ENCODE results near the gene OSBPL2. TPM values are rescaled to one million over a fixed set of nuclear protein-coding genes. Genes with fewer than 3 reads are reported as not detected.

Gene OSBPL2
- total and polyA plus RNA-seq, 9 of the 15 experiments (the other 6 are each of a cell fraction or from before 2014, with no cell fraction given): 2.5 to 25.6 (median 14.1) TPM

DNA sequence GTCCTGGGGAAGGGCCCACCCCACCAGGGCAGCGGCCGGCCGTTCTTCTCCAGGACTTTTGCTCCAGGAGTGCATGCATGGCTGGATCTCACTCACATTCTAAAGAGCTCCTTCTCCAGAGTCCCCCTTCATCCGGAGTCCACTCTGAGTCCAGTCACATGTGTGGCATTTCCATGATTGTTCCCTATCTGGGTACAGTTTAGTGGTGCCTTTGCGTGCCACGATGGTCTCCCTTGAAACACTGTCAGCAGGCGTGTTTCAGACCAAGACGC is 20.9 kb downstream of the OSBPL2 start:
- Histone ChIP-seq H3K36me3 (ENCODE audit: control insufficient read depth, insufficient read depth, low read length) (peaks cover 36% of the 10 kb centered on the region; the same call in 2 of the 3 replicates), H3K9ac (ENCODE audit: insufficient read depth in 1 of 2, low read depth in 2 of 2, low read length in 2 of 2) (no peak overlapping the region; a peak in 1 of 4 replicates), H3K27ac (ENCODE audit: extremely low read depth, low read depth, low read length) (no peak overlapping the region), H3K4me3 (no peak overlapping the region), H3K4me2 (ENCODE audit: insufficient read depth, low read length) (no peak overlapping the region), H3K27me3 (ENCODE audit: control insufficient read depth in 2 of 2, insufficient read depth in 2 of 2, low read length in 2 of 2) (no peaks in the 10 kb centered on the region), H3K9me3 (replicated peaks; ENCODE audit: control insufficient read depth, insufficient read depth, low read depth, low read length) (no peaks in the 10 kb centered on the region), H4K20me1 (replicated peaks; ENCODE audit: control insufficient read depth, insufficient read depth, low read length) (peaks cover 17% of the 10 kb centered on the region), H3K9me1 (ENCODE audit: control insufficient read depth, insufficient read depth, low read length) (no peaks in the 10 kb centered on the region), H2AFZ (ENCODE audit: low read depth, low read length) (no peak overlapping the region), H3K4me1 (replicated peaks in 1 of 2; ENCODE audit: control insufficient read depth in 2 of 2, insufficient read depth in 2 of 2, low read length in 2 of 2) (peaks cover 0 to 15% of the 10 kb centered on the region in 2 experiments; a peak in 2 of 5 replicates), H3K79me2 (ENCODE audit: control insufficient read depth, insufficient read depth, low read length) (0 out of 3 replicates have a peak, but pooled peaks cover 3% of the 10 kb centered on the region)
- POLR2A ChIA-PET: interaction anchor here (0.6 to 1.3 kb wide), 3 partner anchors 13 to 22 kb away, joined by 3 to 4 read pairs (median 3); no protein-coding TSS in a partner anchor
- DNase-seq (ENCODE audit: extremely low read depth in 1 of 4, low spot score in 3 of 4) (no peak), ATAC-seq (no peak), FAIRE-seq (no peak)
- intact Hi-C loops (cut with micrococcal nuclease): no loop called here
- in situ Hi-C loops (cut with MboI): no loop called here
- CTCF ChIA-PET (ENCODE audit: low intra/inter-chr PET ratio): no interaction called here
- TF ChIP-seq ZNF282 (CRISPR knock-in tag; IDR thresholded peaks at IDR 0.05) (no peak), HOXB6 (CRISPR knock-in tag; IDR thresholded peaks at IDR 0.05; ENCODE audit: borderline replicate concordance) (no peak), MIER1 (IDR thresholded peaks at IDR 0.05; ENCODE audit: low read depth) (no peak), RFX1 (IDR thresholded peaks at IDR 0.05) (no peak), NR4A1 (CRISPR knock-in tag; IDR thresholded peaks at IDR 0.05) (no peak), NR4A1 (tag; IDR thresholded peaks at IDR 0.05) (no peak), HDAC8 (tag; IDR thresholded peaks at IDR 0.05) (no peak), ZNF197 (CRISPR knock-in tag; IDR thresholded peaks at IDR 0.05; ENCODE audit: low read depth) (no peak), ILK (tag; IDR thresholded peaks at IDR 0.05; ENCODE audit: borderline replicate concordance, low read depth) (no peak), COPS2 (conservative IDR thresholded peaks at IDR 0.05) (no peak), STAG1 (CRISPR knock-in tag; IDR thresholded peaks at IDR 0.05; ENCODE audit: borderline replicate concordance) (no peak), NFXL1 (CRISPR knock-in tag; IDR thresholded peaks at IDR 0.05) (no peak), SREBF2 (CRISPR knock-in tag; IDR thresholded peaks at IDR 0.05) (no peak), TCF7L2 (IDR thresholded peaks at IDR 0.05; ENCODE audit: low read depth, low read length) (no peak), WHSC1 (IDR thresholded peaks at IDR 0.05; ENCODE audit: low read length) (no peak), ZNF174 (CRISPR knock-in tag; IDR thresholded peaks at IDR 0.05) (no peak), HEY1 (CRISPR knock-in tag; IDR thresholded peaks at IDR 0.05; ENCODE audit: borderline replicate concordance) (no peak)
- TF ChIP-seq, protein P1, sequence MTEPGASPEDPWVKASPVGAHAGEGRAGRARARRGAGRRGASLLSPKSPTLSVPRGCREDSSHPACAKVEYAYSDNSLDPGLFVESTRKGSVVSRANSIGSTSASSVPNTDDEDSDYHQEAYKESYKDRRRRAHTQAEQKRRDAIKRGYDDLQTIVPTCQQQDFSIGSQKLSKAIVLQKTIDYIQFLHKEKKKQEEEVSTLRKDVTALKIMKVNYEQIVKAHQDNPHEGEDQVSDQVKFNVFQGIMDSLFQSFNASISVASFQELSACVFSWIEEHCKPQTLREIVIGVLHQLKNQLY (CRISPR knock-in tag; conservative IDR thresholded peaks at IDR 0.05): no peak
- TF ChIP-seq, protein P2, sequence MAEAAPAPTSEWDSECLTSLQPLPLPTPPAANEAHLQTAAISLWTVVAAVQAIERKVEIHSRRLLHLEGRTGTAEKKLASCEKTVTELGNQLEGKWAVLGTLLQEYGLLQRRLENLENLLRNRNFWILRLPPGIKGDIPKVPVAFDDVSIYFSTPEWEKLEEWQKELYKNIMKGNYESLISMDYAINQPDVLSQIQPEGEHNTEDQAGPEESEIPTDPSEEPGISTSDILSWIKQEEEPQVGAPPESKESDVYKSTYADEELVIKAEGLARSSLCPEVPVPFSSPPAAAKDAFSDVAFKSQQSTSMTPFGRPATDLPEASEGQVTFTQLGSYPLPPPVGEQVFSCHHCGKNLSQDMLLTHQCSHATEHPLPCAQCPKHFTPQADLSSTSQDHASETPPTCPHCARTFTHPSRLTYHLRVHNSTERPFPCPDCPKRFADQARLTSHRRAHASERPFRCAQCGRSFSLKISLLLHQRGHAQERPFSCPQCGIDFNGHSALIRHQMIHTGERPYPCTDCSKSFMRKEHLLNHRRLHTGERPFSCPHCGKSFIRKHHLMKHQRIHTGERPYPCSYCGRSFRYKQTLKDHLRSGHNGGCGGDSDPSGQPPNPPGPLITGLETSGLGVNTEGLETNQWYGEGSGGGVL (CRISPR knock-in tag; IDR thresholded peaks at IDR 0.05): no peak
- TF ChIP-seq, protein P3, sequence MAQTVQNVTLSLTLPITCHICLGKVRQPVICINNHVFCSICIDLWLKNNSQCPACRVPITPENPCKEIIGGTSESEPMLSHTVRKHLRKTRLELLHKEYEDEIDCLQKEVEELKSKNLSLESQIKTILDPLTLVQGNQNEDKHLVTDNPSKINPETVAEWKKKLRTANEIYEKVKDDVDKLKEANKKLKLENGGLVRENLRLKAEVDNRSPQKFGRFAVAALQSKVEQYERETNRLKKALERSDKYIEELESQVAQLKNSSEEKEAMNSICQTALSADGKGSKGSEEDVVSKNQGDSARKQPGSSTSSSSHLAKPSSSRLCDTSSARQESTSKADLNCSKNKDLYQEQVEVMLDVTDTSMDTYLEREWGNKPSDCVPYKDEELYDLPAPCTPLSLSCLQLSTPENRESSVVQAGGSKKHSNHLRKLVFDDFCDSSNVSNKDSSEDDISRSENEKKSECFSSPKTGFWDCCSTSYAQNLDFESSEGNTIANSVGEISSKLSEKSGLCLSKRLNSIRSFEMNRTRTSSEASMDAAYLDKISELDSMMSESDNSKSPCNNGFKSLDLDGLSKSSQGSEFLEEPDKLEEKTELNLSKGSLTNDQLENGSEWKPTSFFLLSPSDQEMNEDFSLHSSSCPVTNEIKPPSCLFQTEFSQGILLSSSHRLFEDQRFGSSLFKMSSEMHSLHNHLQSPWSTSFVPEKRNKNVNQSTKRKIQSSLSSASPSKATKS (CRISPR knock-in tag; IDR thresholded peaks at IDR 0.05): no peak
- no TSS peak for BruUV-seq (replicated peaks)
- 87% methylated on average over 8 of the region's 8 CpGs for WGBS (ENCODE audit: insufficient coverage, low coverage, missing lambda C conversion rate)

Data from K562 (cell line).